ENCODE data around the gene NRXN3. TPM values are rescaled to one million over a fixed set of nuclear protein-coding genes. Genes with fewer than 3 reads are reported as not detected.

The NRXN3 gene
- total and polyA plus RNA-seq, 2 of the 4 experiments (the other 2 are of a cell fraction), result 4.8 to 25.1 TPM

- H2BK20ac ChIP-seq (ENCODE audit: low read depth, low read length), result peak overlapping the region; percentile 42; the same call in 1 of the 2 replicates
- dilution Hi-C loops (cut with HindIII; ENCODE audit: low sequenced_read_pairs, unreplicated experiment), result no loop called here
- no peak overlapping the region for H3K9ac ChIP-seq (ENCODE audit: low read depth, low read length)
- in situ Hi-C loops (cut with MboI; ENCODE audit: low sequenced_read_pairs), result no loop called here
- H3K9me3 ChIP-seq (ENCODE audit: control insufficient read depth, insufficient read depth, low read length), result no peaks in the 10 kb centered on the region
- no CpG with 5 or more reads among the region's 1 CpG for WGBS, 2 experiments (ENCODE audit: extremely low coverage in 2 of 2, insufficient read length in 1 of 2)
- TF ChIP-seq MAZ (IDR thresholded peaks at IDR 0.05; ENCODE audit: borderline replicate concordance, low read depth, low read length), result no peak
- no peak for TF ChIP-seq FOS (IDR thresholded peaks at IDR 0.05; ENCODE audit: low read depth, low read length)
- TF ChIP-seq NFE2L2 (IDR thresholded peaks at IDR 0.05; ENCODE audit: low read depth, low read length), result no peak
- TF ChIP-seq MXI1 (IDR thresholded peaks at IDR 0.05; ENCODE audit: borderline replicate concordance, low read depth, low read length), result no peak
- no peak overlapping the region for H3K56ac ChIP-seq (ENCODE audit: extremely low read depth, insufficient read depth, low read length)
- peak overlapping the region; percentile 28; the same call in 1 of the 2 replicates for H3K18ac ChIP-seq (ENCODE audit: low read depth, low read length)
- H4K5ac ChIP-seq (ENCODE audit: low read depth, low read length), result no peak overlapping the region
- no peaks in the 10 kb centered on the region for H3K27me3 ChIP-seq (ENCODE audit: control insufficient read depth, insufficient read depth, low read length)
- no peak overlapping the region for H2AK5ac ChIP-seq (ENCODE audit: low read depth, low read length)
- H3K23ac ChIP-seq (ENCODE audit: low read depth, low read length), result no peak overlapping the region
- no peaks in the 10 kb centered on the region; a peak in 1 of 4 replicates for H3K79me1 ChIP-seq (ENCODE audit: low read depth in 1 of 2, low read length in 2 of 2)
- H2BK15ac ChIP-seq (ENCODE audit: low read depth, low read length), result no peak overlapping the region
- ChIA-PET POLR2A (ENCODE audit: unreplicated experiment) (no interaction called here), CTCF (no interaction called here)
- no peak overlapping the region for H2AFZ ChIP-seq (replicated peaks; ENCODE audit: low read length, poor library complexity)
- no peak overlapping the region for H4K91ac ChIP-seq (ENCODE audit: insufficient read depth, low read depth, low read length)
- no peaks in the 10 kb centered on the region; the same call in 1 of the 2 replicates for H3K4me1 ChIP-seq (ENCODE audit: control insufficient read depth, insufficient read depth, low read length)
- no peaks in the 10 kb centered on the region for H3K9me1 ChIP-seq (ENCODE audit: insufficient read depth, low read length)
- H2BK5ac ChIP-seq (ENCODE audit: low read depth, low read length, poor library complexity, severe bottlenecking), result peak overlapping the region; percentile 50
- no peak overlapping the region for H4K8ac ChIP-seq (ENCODE audit: low read depth in 2 of 2, low read length in 2 of 2)
- no TSS peak for BruUV-seq (replicated peaks)
- no peaks in the 10 kb centered on the region for H3K36me3 ChIP-seq (ENCODE audit: control insufficient read depth, insufficient read depth, low read length)
- H2BK120ac ChIP-seq (ENCODE audit: low read depth, low read length), result no peak overlapping the region
- H3K14ac ChIP-seq (replicated peaks; ENCODE audit: low read depth, low read length), result no peak overlapping the region
- H3K4me2 ChIP-seq (ENCODE audit: low read depth, low read length), result peak overlapping the region; percentile 47; the same call in 1 of the 2 replicates
- peak; percentile 74 for ATAC-seq (ENCODE audit: low read depth)
- H3K4ac ChIP-seq (ENCODE audit: low read depth, low read length), result peak overlapping the region; percentile 10; the same call in 1 of the 2 replicates
- H3K4me3 ChIP-seq (ENCODE audit: insufficient read depth, low read depth, low read length), result no peak overlapping the region
- H4K20me1 ChIP-seq (ENCODE audit: insufficient read depth, low read length), result no peaks in the 10 kb centered on the region
- no peak overlapping the region for H3K27ac ChIP-seq (ENCODE audit: insufficient read depth, low read length)
- DNase-seq, result peak; percentile 65
- intact Hi-C loops (cut with micrococcal nuclease), result no loop called here
- H2AK9ac ChIP-seq (replicated peaks; ENCODE audit: low read depth, low read length, poor library complexity), result no peak overlapping the region
Observed at GRCh38 chr14:79415726-79416125, 1245.6 kb downstream of the NRXN3 start.

Measured in IMR-90 (cell line).